Esophagus muscularis mucosa (tissue), 3 donors: ENCODE data around the gene SLC35B3.

ENCODE experiments used
- CTCF ChIP-seq, 3 experiments: fragments of 200-600 bp in 2 of 3; fragments of 450-650 bp in 1 of 3; sonication (generic) in 2 of 3; IDR thresholded peaks; one replicate each; pipeline ENCODE4 v1.5.1; 2017 to 2019; ENCODE audit warnings: antibody characterized with exemption in 3 of 3, mild to moderate bottlenecking in 2 of 3, moderate library complexity in 1 of 3
- POLR2A ChIP-seq: fragments of 450-650 bp; IDR thresholded peaks from one replicate; pipeline ENCODE4 v1.6.1; 2017; ENCODE audit warnings: antibody characterized with exemption, moderate library complexity, mild to moderate bottlenecking, low read depth
- POLR2AphosphoS5 ChIP-seq, 2 donors: sonication (generic); formaldehyde crosslinking; IDR thresholded peaks; one replicate each; pipeline ENCODE4 v1.6.1; 2017; ENCODE audit warnings: antibody characterized with exemption in 2 of 2

DNA sequence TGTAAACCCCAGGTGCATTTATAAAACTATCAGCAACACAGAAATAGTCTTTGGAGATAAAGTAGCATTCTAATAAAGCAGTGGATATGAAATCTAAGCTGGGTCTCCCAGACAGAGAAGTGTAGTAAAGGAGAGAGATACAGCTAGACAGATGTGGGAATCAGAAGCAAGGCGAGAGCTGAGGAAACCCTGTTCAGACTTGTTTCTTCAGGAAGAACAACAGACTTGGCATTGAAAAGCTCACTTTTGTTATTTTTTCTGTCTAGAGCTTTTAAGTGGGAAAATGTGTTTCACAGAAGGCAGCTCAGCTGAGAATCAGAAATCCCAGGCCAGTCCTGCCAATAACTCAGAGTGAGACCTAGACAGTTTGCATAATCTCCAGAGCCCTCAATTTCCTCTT lies 52.9 kb downstream of the SLC35B3 start:
- TF ChIP-seq POLR2AphosphoS5 (IDR thresholded peaks at IDR 0.05) = no peak
- no peak for TF ChIP-seq CTCF (IDR thresholded peaks at IDR 0.05)
- no peak for TF ChIP-seq POLR2A
